Endothelial cell of umbilical vein (primary cell): ENCODE measurements around the gene ARHGAP29. TPM values are rescaled to one million over a fixed set of nuclear protein-coding genes. Genes with fewer than 3 reads are reported as not detected.

ENCODE experiments used
- BruUV-seq: library from RNA; stranded (reverse); fragments of 400-500 nt; replicated peaks from 2 replicates; lab custom pipeline; 2021; lab: Mats Ljungman, UMichigan
- CTCF ChIA-PET: fragments of 300-600, 350-600 bp; sonication (Branson Sonifier 250); formaldehyde crosslinking; loops from one replicate; lab custom pipeline; 2021; ENCODE audit warnings: antibody characterized with exemption, inconsistent platforms; lab: Charles Lee
- POLR2A ChIA-PET: fragments of 300-600, 350-600 bp; sonication (Branson Sonifier 250); formaldehyde crosslinking; loops from one replicate; lab custom pipeline; 2021; ENCODE audit warnings: antibody characterized with exemption, inconsistent platforms; lab: Charles Lee
- DNase-seq: peaks from one replicate; pipeline ENCODE4 v3.0.0-alpha.2; 2011; ENCODE audit warnings: low read depth, low spot score
- FAIRE-seq: peaks from 2 replicates; lab custom pipeline; 2011; peaks lifted over from hg19 to GRCh38; lab: Jason Lieb, UNC
- H2AFZ ChIP-seq: 2 replicates; pipeline ENCODE4 v1.6.0; 2012; ENCODE audit warnings: low read depth, low read length, control low read depth, inconsistent platforms
- H3K27ac ChIP-seq: 2 replicates; pipeline ENCODE4 v1.5.1; 2011; ENCODE audit warnings: low read depth, mild to moderate bottlenecking, control low read depth, low read length, moderate library complexity; ENCODE audit not compliant: insufficient read depth
- H3K27me3 ChIP-seq, 2 experiments: 2 replicates each; pipeline versions ENCODE4 v1.6.0 to v1.6.1; 2011; ENCODE audit warnings: low read length in 2 of 2, mixed read lengths in 1 of 2; ENCODE audit not compliant: control insufficient read depth in 2 of 2, insufficient read depth in 2 of 2
- H3K36me3 ChIP-seq, 2 experiments: 2 replicates in 1 of 2; 3 replicates in 1 of 2; pipeline ENCODE4 v1.5.1; 2011; ENCODE audit warnings: low read length in 2 of 2, mild to moderate bottlenecking in 1 of 2, moderate library complexity in 1 of 2; ENCODE audit not compliant: control insufficient read depth in 2 of 2, insufficient read depth in 2 of 2; ENCODE audit errors: extremely low read depth in 1 of 2
- H3K4me1 ChIP-seq: 3 replicates; pipeline ENCODE4 v1.5.1; 2011; ENCODE audit warnings: mild to moderate bottlenecking, low read length; ENCODE audit not compliant: control insufficient read depth, insufficient read depth; ENCODE audit errors: extremely low read depth
- H3K4me2 ChIP-seq: 2 replicates; pipeline ENCODE4 v1.6.1; 2011; ENCODE audit warnings: low read length, control low read depth, mixed read lengths; ENCODE audit not compliant: insufficient read depth
- H3K4me3 ChIP-seq, 3 experiments: fragments of 200-600 bp in 1 of 3; sonication (generic), shearing (Covaris generic) in 1 of 3; replicated peaks in 1 of 3; 2 replicates each; pipeline ENCODE4 v1.5.1; 2011 to 2016; ENCODE audit warnings: control low read depth in 3 of 3, low read length in 3 of 3, mild to moderate bottlenecking in 2 of 3, inconsistent platforms in 1 of 3, low read depth in 1 of 3, moderate library complexity in 1 of 3; ENCODE audit not compliant: insufficient read depth in 1 of 3
- H3K79me2 ChIP-seq: 2 replicates; pipeline ENCODE4 v1.6.0; 2012; ENCODE audit warnings: low read length, inconsistent platforms; ENCODE audit not compliant: control insufficient read depth, insufficient read depth
- H3K9ac ChIP-seq: replicated peaks from 2 replicates; pipeline ENCODE3; 2011; ENCODE audit warnings: low read length, control low read depth; ENCODE audit not compliant: insufficient read depth; ENCODE audit errors: extremely low read depth
- H3K9me1 ChIP-seq: replicated peaks from 3 replicates; pipeline ENCODE4 v1.6.0; 2011; ENCODE audit warnings: mild to moderate bottlenecking, low read length; ENCODE audit not compliant: control insufficient read depth, insufficient read depth; ENCODE audit errors: extremely low read depth
- H3K9me3 ChIP-seq: replicated peaks from 2 replicates; pipeline ENCODE4 v1.5.1; 2012; ENCODE audit warnings: low read length, inconsistent platforms; ENCODE audit not compliant: control insufficient read depth, insufficient read depth
- H4K20me1 ChIP-seq: replicated peaks from 2 replicates; pipeline ENCODE3; 2011; ENCODE audit warnings: mild to moderate bottlenecking, low read length; ENCODE audit not compliant: control insufficient read depth, insufficient read depth; ENCODE audit errors: extremely low read depth
- EZH2 ChIP-seq: IDR thresholded peaks from 2 replicates; pipeline ENCODE4 v1.6.1; 2012; ENCODE audit warnings: borderline replicate concordance, low read depth, mild to moderate bottlenecking, moderate library complexity, low read length, inconsistent platforms; ENCODE audit not compliant: severe bottlenecking
- FOS ChIP-seq: IDR thresholded peaks from 2 replicates; pipeline ENCODE4 v1.6.1; 2011; ENCODE audit warnings: mild to moderate bottlenecking, low read length, moderate library complexity, borderline replicate concordance; ENCODE audit not compliant: insufficient read depth
- GATA2 ChIP-seq: IDR thresholded peaks from 2 replicates; pipeline ENCODE4 v1.7.0; 2011; ENCODE audit warnings: low read depth, mild to moderate bottlenecking, moderate library complexity, mixed read lengths, low read length; ENCODE audit not compliant: insufficient read length, insufficient read depth
- JUN ChIP-seq: IDR thresholded peaks from 2 replicates; pipeline ENCODE4 v1.6.1; 2011; ENCODE audit warnings: borderline replicate concordance, low read depth; ENCODE audit not compliant: insufficient read length, insufficient read depth
- MYC ChIP-seq: IDR thresholded peaks from one replicate; pipeline ENCODE4 v1.6.1; 2011; ENCODE audit warnings: mild to moderate bottlenecking, low read depth, low read length
- POLR2A ChIP-seq: IDR thresholded peaks from 2 replicates; pipeline ENCODE4 v1.6.1; 2012; ENCODE audit warnings: low read depth, mild to moderate bottlenecking, control low read depth, low read length
- POLR2AphosphoS5 ChIP-seq: IDR thresholded peaks from 2 replicates; pipeline ENCODE4 v1.6.1; 2012; ENCODE audit warnings: low read depth, mild to moderate bottlenecking, control low read depth, low read length, moderate library complexity; ENCODE audit not compliant: insufficient read depth
- dilution Hi-C: fragments of 300-500 bp; cut with MboI; formaldehyde crosslinking; loops from one replicate; pipeline ENCODE4 v1.15.0; 2019; ENCODE audit warnings: low sequenced_read_pairs; ENCODE audit not compliant: extremely low pct_ligation_motif_present
- intact Hi-C: fragments of 100-400 bp; cut with micrococcal nuclease; formaldehyde crosslinking; loops from one replicate; pipeline ENCODE4 v1.10.0; 2022
- polyA plus RNA-seq, 4 experiments: library from polyadenylated mRNA; depleted of rRNA in 3 of 4; stranded (reverse) in 3 of 4; unstranded in 1 of 4; fragments of >200 nt; gene quantifications; 2 replicates each; pipeline versions ENCODE4 v1.2.1 to v1.2.3, GENCODE V29; 2011 to 2012; ENCODE audit warnings: missing spikeins in 1 of 4
- total RNA-seq: library from RNA; stranded (reverse); gene quantifications from 2 replicates; pipeline ENCODE4 v1.2.3, GENCODE V29; 2021
- TF ChIP-seq, protein P1 (sequence below): IDR thresholded peaks from 2 replicates; pipeline ENCODE4 v1.6.1; 2011; ENCODE audit not compliant: insufficient read depth, insufficient read length
- TF ChIP-seq, protein P2 (sequence below), 2 donors: IDR thresholded peaks; 1 replicate in 1 of 2; 2 replicates in 1 of 2; pipeline ENCODE4 v1.5.1; 2011; ENCODE audit warnings: low read length in 2 of 2, mild to moderate bottlenecking in 2 of 2, moderate library complexity in 2 of 2, control low read depth in 1 of 2, inconsistent platforms in 1 of 2, low read depth in 1 of 2; ENCODE audit not compliant: insufficient read depth in 1 of 2; ENCODE audit errors: extremely low read depth in 1 of 2

ARHGAP29 gene
- total and polyA plus RNA-seq, 2 donors (not counting 3 experiments of a cell fraction or from before 2014, with no cell fraction given): 56.3 to 199 TPM

DNA sequence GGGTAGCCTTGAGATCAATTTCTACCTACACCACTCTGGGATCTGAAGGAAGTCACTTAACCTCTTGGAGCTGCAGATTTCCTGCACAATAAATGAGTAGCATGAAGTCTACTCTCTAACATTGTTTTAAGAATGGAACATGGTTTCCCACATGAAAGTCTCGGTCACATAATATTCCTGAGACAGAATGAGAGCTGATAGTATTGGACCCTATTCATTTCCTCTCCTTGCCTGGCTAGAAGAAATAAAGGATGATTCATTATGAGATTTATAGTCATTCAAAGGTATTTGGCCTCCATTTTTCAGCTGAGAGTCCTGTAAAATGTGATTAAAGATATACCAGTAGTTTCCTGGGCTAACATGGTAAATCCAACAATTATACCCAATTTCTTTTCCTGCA, 56.7 kb downstream of the ARHGAP29 start:
- ChIA-PET POLR2A (interaction anchor here (0.5 to 0.6 kb wide), 2 partner anchors 33 to 134 kb away, joined by 3 to 6 read pairs; no protein-coding TSS in a partner anchor), CTCF (interaction anchor here (0.9 to 4.8 kb wide), 8 partner anchors 18 to 154 kb away, joined by 3 to 45 read pairs (median 12); no protein-coding TSS in a partner anchor)
- Histone ChIP-seq H3K36me3 (peaks cover 31 to 66% of the 10 kb centered on the region in 2 experiments), H4K20me1 (peaks cover 2% of the 10 kb centered on the region), H3K4me1 (peaks cover 36% of the 10 kb centered on the region), H3K79me2 (peaks cover 46% of the 10 kb centered on the region), H3K4me3 (no peak overlapping the region), H3K4me2 (no peak overlapping the region), H3K9me3 (no peaks in the 10 kb centered on the region), H3K27ac (peak overlapping the region; percentile 18), H2AFZ (no peak overlapping the region), H3K9ac (no peak overlapping the region), H3K27me3 (no peaks in the 10 kb centered on the region), H3K9me1 (no peaks in the 10 kb centered on the region)
- dilution Hi-C loops (no loop called here), intact Hi-C loops (loop anchor here (2.0 to 5.0 kb wide), 2 partner anchors 120 to 152 kb away; no protein-coding TSS in a partner anchor)
- TF ChIP-seq FOS (peak; percentile 58), POLR2AphosphoS5 (peak; percentile 19)
- TF ChIP-seq, protein P1, sequence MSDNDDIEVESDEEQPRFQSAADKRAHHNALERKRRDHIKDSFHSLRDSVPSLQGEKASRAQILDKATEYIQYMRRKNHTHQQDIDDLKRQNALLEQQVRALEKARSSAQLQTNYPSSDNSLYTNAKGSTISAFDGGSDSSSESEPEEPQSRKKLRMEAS: no peak
- BruUV-seq: no TSS peak
- DNase-seq (peak; percentile 49), FAIRE-seq (no peak)

DNA sequence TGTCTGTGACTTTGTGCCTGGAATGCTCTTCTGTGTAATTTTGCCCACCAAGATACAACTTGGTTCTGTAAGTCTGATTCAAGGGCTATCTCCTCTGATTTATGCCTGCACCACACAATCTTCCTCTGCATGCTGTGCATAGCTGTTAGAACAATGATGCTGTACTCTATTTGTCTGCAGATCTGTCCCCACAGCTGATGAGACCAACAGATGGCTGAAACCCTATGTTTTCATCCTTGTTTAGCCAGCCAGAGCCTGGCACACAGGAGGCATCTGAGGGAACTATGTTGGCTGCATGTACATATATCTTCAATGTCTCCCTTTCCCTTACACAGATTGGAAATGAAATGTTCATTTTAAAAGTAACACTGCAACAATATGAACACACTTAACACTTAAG, 58.5 kb downstream of the ARHGAP29 start:
- Histone ChIP-seq H3K9me3 (no peaks in the 10 kb centered on the region), H3K4me3 (no peak overlapping the region), H4K20me1 (peaks cover 2% of the 10 kb centered on the region), H3K27ac (no peak overlapping the region), H3K79me2 (peaks cover 56% of the 10 kb centered on the region), H2AFZ (no peak overlapping the region), H3K4me2 (no peak overlapping the region), H3K9ac (no peak overlapping the region), H3K27me3 (no peaks in the 10 kb centered on the region), H3K4me1 (peaks cover 36% of the 10 kb centered on the region), H3K36me3 (peaks cover 35 to 64% of the 10 kb centered on the region in 2 experiments), H3K9me1 (no peaks in the 10 kb centered on the region)
- intact Hi-C loops (no loop called here), dilution Hi-C loops (no loop called here)
- POLR2A ChIA-PET: no interaction called here
- TF ChIP-seq POLR2A: no peak
- no peak for TF ChIP-seq JUN
- TF ChIP-seq, protein P1: no peak
- TF ChIP-seq EZH2: no peak
- TF ChIP-seq POLR2AphosphoS5: no peak
- TF ChIP-seq, protein P2, sequence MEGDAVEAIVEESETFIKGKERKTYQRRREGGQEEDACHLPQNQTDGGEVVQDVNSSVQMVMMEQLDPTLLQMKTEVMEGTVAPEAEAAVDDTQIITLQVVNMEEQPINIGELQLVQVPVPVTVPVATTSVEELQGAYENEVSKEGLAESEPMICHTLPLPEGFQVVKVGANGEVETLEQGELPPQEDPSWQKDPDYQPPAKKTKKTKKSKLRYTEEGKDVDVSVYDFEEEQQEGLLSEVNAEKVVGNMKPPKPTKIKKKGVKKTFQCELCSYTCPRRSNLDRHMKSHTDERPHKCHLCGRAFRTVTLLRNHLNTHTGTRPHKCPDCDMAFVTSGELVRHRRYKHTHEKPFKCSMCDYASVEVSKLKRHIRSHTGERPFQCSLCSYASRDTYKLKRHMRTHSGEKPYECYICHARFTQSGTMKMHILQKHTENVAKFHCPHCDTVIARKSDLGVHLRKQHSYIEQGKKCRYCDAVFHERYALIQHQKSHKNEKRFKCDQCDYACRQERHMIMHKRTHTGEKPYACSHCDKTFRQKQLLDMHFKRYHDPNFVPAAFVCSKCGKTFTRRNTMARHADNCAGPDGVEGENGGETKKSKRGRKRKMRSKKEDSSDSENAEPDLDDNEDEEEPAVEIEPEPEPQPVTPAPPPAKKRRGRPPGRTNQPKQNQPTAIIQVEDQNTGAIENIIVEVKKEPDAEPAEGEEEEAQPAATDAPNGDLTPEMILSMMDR (IDR thresholded peaks at IDR 0.05; ENCODE audit: extremely low read depth in 1 of 2, insufficient read depth in 1 of 2, low read depth in 1 of 2, low read length in 2 of 2): no peak
- TF ChIP-seq GATA2: no peak
- no peak for TF ChIP-seq FOS
- no peak for TF ChIP-seq MYC
- DNase-seq (no peak), FAIRE-seq (no peak)
- BruUV-seq: no TSS peak
- CTCF ChIA-PET: interaction anchor here (0.8 to 4.9 kb wide), 6 partner anchors 116 to 156 kb away, joined by 3 to 41 read pairs (median 4); no protein-coding TSS in a partner anchor
